AG04450 (cell line): ENCODE measurements around the gene VIPR2. TPM values are rescaled to one million over a fixed set of nuclear protein-coding genes. Genes with fewer than 3 reads are reported as not detected.

Experiments used
- CTCF ChIA-PET: fragments of 300-600, 350-600 bp; formaldehyde crosslinking; extraction: SDS; loops from one replicate; lab custom pipeline; 2022; ENCODE audit warnings: antibody characterized with exemption, inconsistent platforms; lab: Charles Lee
- POLR2A ChIA-PET: fragments of 350-600 bp; formaldehyde crosslinking; extraction: SDS; loops from one replicate; lab custom pipeline; 2021; ENCODE audit warnings: antibody characterized with exemption, inconsistent platforms; lab: Yijun Ruan, JAX
- DNase-seq: peaks from one replicate; pipeline ENCODE4 v3.0.0-alpha.2; 2011; ENCODE audit warnings: low read depth, low spot score
- H3K27ac ChIP-seq: one replicate; pipeline ENCODE4 v1.5.1; 2012; ENCODE audit warnings: low read depth, low read length, control low read depth
- H3K27me3 ChIP-seq: one replicate; pipeline ENCODE4 v1.6.0; 2012; ENCODE audit warnings: low read length; ENCODE audit not compliant: control insufficient read depth, insufficient read depth
- H3K4me3 ChIP-seq: 2 replicates; pipeline ENCODE4 v1.5.1; 2011; ENCODE audit warnings: mild to moderate bottlenecking, low read depth, low read length, control low read depth
- H3K9me3 ChIP-seq: 2 replicates; pipeline ENCODE4 v1.5.1; 2012; ENCODE audit warnings: low read length; ENCODE audit not compliant: control insufficient read depth, insufficient read depth
- polyA plus RNA-seq: library from polyadenylated mRNA; depleted of rRNA; stranded (reverse); fragments of >200 nt; gene quantifications from 2 replicates; pipeline ENCODE4 v1.2.3, GENCODE V29; 2011
- TF ChIP-seq, protein P1 (sequence below): IDR thresholded peaks from 2 replicates; pipeline ENCODE4 v1.5.1; 2011; ENCODE audit warnings: low read depth, low read length, control low read depth, inconsistent platforms

The VIPR2 gene
- polyA plus RNA-seq, 1 experiment = not detected

DNA sequence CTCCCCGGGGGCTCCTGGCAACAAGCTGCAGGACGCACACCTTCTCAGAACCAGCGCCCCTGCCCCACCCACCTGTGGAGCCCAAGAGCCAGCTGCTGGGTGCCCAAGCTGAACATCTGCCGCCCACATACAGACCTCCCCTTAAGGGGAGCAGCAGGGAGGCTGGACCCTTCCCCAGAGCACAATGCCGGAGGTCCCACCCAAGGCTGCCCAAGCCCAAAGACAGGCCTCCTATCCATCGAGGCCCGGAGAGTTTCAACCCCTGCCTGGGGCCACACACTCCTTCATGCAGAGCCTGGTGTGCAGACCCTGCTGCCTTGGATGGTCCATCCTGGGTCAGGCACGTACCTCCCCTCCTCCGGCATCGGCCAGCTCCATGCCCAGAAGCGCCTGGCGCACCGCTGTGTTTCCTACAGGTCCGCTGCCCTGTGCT lies 48.7 kb downstream of the VIPR2 start:
- no peak for DNase-seq
- ChIA-PET CTCF (no interaction called here), POLR2A (no interaction called here)
- TF ChIP-seq, protein P1, sequence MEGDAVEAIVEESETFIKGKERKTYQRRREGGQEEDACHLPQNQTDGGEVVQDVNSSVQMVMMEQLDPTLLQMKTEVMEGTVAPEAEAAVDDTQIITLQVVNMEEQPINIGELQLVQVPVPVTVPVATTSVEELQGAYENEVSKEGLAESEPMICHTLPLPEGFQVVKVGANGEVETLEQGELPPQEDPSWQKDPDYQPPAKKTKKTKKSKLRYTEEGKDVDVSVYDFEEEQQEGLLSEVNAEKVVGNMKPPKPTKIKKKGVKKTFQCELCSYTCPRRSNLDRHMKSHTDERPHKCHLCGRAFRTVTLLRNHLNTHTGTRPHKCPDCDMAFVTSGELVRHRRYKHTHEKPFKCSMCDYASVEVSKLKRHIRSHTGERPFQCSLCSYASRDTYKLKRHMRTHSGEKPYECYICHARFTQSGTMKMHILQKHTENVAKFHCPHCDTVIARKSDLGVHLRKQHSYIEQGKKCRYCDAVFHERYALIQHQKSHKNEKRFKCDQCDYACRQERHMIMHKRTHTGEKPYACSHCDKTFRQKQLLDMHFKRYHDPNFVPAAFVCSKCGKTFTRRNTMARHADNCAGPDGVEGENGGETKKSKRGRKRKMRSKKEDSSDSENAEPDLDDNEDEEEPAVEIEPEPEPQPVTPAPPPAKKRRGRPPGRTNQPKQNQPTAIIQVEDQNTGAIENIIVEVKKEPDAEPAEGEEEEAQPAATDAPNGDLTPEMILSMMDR = no peak
- Histone ChIP-seq H3K4me3 (no peak overlapping the region), H3K9me3 (peaks cover 98% of the 10 kb centered on the region), H3K27me3 (no peaks in the 10 kb centered on the region), H3K27ac (no peak overlapping the region)

DNA sequence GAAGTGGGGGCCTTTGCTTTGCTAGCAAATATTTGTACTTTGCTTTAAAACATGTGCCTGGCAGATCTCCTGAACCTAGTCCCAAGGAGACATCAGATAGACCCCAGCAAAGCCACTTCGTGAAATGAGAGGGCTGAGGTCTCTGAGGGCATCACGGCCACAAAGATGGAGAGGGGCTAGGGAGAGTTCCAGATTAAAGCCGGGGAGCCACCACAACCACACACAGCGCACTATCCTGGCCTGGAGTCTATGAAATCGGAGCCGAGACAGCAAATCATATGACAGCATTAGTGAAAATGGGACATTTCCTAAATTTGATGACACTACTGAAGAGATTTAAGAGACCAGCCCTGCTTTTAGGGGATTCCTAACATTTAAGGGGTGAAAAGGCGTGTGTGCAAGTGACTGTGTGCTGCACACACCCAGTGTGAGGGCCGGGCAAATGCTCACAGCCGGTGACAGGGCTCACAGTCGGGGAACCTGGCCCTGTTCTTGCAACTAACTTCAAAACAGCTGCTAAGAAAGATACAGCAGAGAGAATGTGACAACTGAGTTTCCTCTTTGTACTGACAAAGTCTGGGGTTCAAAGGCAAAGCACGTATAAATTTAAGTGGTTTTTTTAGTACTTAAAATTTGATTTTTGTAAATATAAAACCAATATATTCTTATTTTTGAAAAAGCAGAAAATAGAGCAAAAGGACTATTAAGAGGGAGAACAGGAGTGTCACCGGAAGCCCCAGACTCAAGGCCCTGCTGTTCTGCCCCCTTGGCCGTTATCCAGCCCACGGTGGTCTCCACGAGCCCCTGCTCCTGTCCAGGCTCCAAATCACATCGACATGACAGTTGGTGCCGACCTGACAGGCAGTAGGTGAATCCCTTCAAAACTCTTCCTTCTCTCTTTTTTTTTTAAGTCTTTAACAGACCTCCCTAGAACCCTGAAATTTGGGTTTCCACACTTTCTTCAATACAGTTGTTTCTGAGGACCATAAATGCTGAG lies 49.5 kb downstream of the VIPR2 start:
- no peaks in the 10 kb centered on the region for H3K27me3 ChIP-seq
- ChIA-PET POLR2A (no interaction called here), CTCF (no interaction called here)
- TF ChIP-seq, protein P1 = no peak
- H3K4me3 ChIP-seq = no peak overlapping the region
- DNase-seq = no peak
- H3K9me3 ChIP-seq = peaks cover 93% of the 10 kb centered on the region
- no peak overlapping the region for H3K27ac ChIP-seq

- peaks cover 83% of the 10 kb centered on the region for H3K9me3 ChIP-seq
- DNase-seq = no peak
- POLR2A ChIA-PET = no interaction called here
- H3K4me3 ChIP-seq = no peak overlapping the region
- no peak overlapping the region for H3K27ac ChIP-seq
- H3K27me3 ChIP-seq = no peaks in the 10 kb centered on the region
- CTCF ChIA-PET = no interaction called here
- TF ChIP-seq, protein P1 = no peak
These were observed 50.5 kb downstream of the VIPR2 start for GRCh38 chr7:159094023-159094740.

GRCh38 chr7:159093351-159093971 lies 51.2 kb downstream of the VIPR2 start:
- Histone ChIP-seq H3K4me3 (no peak overlapping the region), H3K27ac (no peak overlapping the region), H3K9me3 (peaks cover 78% of the 10 kb centered on the region), H3K27me3 (no peaks in the 10 kb centered on the region)
- no peak for DNase-seq
- TF ChIP-seq, protein P1 = no peak
- ChIA-PET CTCF (no interaction called here), POLR2A (no interaction called here)
